Psoas muscle (tissue), 8 donors: Measurements from ENCODE around the gene THG1L. TPM values are rescaled to one million over a fixed set of nuclear protein-coding genes. Genes with fewer than 3 reads are reported as not detected.
"Not testable (repeated sequence)": the region's sequence is repeated elsewhere in the genome, so short reads cannot be mapped to it uniquely, and the experiment has no call there.

Experiments
- ATAC-seq, 4 donors: fragments of 200-7000 bp; cut with Tn5 transposase; one replicate each; pipeline ENCODE4 v1.9.1; 2020; ENCODE audit warnings: moderate library complexity in 3 of 4, mild to moderate bottlenecking in 2 of 4
- DNase-seq, 2 donors: peaks; one replicate each; pipeline ENCODE4 v3.0.0-alpha.2; 2020
- H3K27ac ChIP-seq: fragments of 200-600 bp; one replicate; pipeline ENCODE4 v1.8.0; 2022
- H3K27me3 ChIP-seq, 3 donors: fragments of 200-600 bp in 1 of 3; one replicate each; pipeline versions ENCODE4 v1.6.1 to v1.8.0; 2013 to 2022; ENCODE audit warnings: low read length in 2 of 3, mild to moderate bottlenecking in 2 of 3, moderate library complexity in 1 of 3; ENCODE audit not compliant: insufficient read depth in 3 of 3
- H3K36me3 ChIP-seq, 2 donors: fragments of 200-600 bp in 1 of 2; one replicate each; pipeline versions ENCODE4 v1.6.1 to v1.8.0; 2013 to 2022; ENCODE audit warnings: low read depth in 1 of 2, mild to moderate bottlenecking in 1 of 2, moderate library complexity in 1 of 2; ENCODE audit not compliant: insufficient read depth in 1 of 2
- H3K4me1 ChIP-seq: fragments of 200-600 bp; one replicate; pipeline ENCODE4 v1.8.0; 2022
- H3K4me3 ChIP-seq: fragments of 200-600 bp; one replicate; pipeline ENCODE4 v1.8.0; 2022; ENCODE audit warnings: mild to moderate bottlenecking
- H3K9me3 ChIP-seq: fragments of 200-600 bp; one replicate; pipeline ENCODE4 v1.8.0; 2022
- CTCF ChIP-seq: fragments of 200-600 bp; IDR thresholded peaks from one replicate; pipeline ENCODE4 v1.8.0; 2022; ENCODE audit warnings: antibody characterized with exemption
- WGBS, 3 donors: extraction: QIAGEN DNeasy Blood & Tissue Kit; methylation state at CpG; one replicate each; pipeline versions ENCODE4 v1.1.6 to v1.1.7; 2013; 5-methylcytosine and 5-hydroxymethylcytosine counted together
- intact Hi-C, 2 donors: fragments of 100-400 bp; cut with DNase I; formaldehyde crosslinking; loops; one replicate each; pipeline versions ENCODE4 v1.11.0 to v1.14.2; 2022
- polyA plus RNA-seq, 3 donors: library from polyadenylated mRNA; stranded (reverse); fragments of 200-250 nt; gene quantifications; one replicate each; pipeline ENCODE4 v1.2.3, GENCODE V29; 2013
- total RNA-seq, 4 donors: library from RNA; stranded (reverse); fragmentation: NEBNext Ultra II Directional in 2 of 4; extraction: Animal tissue kit (Norgen Biotek cat#: 25700) in 2 of 4; gene quantifications; one replicate each; pipeline versions ENCODE4 v1.2.1 to v1.2.4, GENCODE V29; 2021 to 2023
- donor health status: healthy with polysubstance abuse.
- donor health status: DM: no; HTN: no; CAD: no; lungs with moderate emphysema.
- donor health status: Bipolar disorder and iron deficiency.
- donor health status: healthy.
- donor health status: DM: yes; HTN: yes; CAD: no.
- donor health status: DM: no; HTN: no; CAD: no.
- donor health status: DM: no; HTN: no; CAD: no.
- donor health status: DM: yes; HTN: yes; CAD: no.

The THG1L gene
- total and polyA plus RNA-seq, 7 donors = 3.0 to 6.7 (median 5.7) TPM

GRCh38 chr5:157727858-157728257 is 3.4 kb upstream of the THG1L start:
- H3K27ac ChIP-seq, intact Hi-C loops, DNase-seq, H3K4me1 ChIP-seq, ATAC-seq, H3K9me3 ChIP-seq, H3K36me3 ChIP-seq, H3K4me3 ChIP-seq, H3K27me3 ChIP-seq: not testable (repeated sequence)
- WGBS, 3 donors = 98 to 100% (median 100%) methylated on average over 1 of the region's 1 CpG

- H3K4me3 ChIP-seq = no peak overlapping the region
- peaks cover 3% of the 10 kb centered on the region for H3K4me1 ChIP-seq
- no peak for DNase-seq
- TF ChIP-seq CTCF = no peak
- ATAC-seq = no peak
- H3K27me3 ChIP-seq = no peaks in the 10 kb centered on the region
- intact Hi-C loops = no loop called here
- peaks cover 0 to 21% of the 10 kb centered on the region in 2 donors for H3K36me3 ChIP-seq
- no peaks in the 10 kb centered on the region for H3K9me3 ChIP-seq
- H3K27ac ChIP-seq = no peak overlapping the region
Measured at GRCh38 chr5:157729858-157730257, 1.4 kb upstream of the THG1L start.

- Histone ChIP-seq H3K4me3 (peak overlapping the region; percentile 78), H3K9me3 (no peaks in the 10 kb centered on the region), H3K4me1 (peaks cover 3% of the 10 kb centered on the region), H3K36me3 (peaks cover 0 to 31% of the 10 kb centered on the region in 2 donors), H3K27ac (peak overlapping the region; percentile 90), H3K27me3 (no peaks in the 10 kb centered on the region)
- DNase-seq = no peak
- no peak for ATAC-seq
- intact Hi-C loops = no loop called here
- TF ChIP-seq CTCF = no peak
- WGBS, 3 donors = 20 to 21% (median 20%) methylated on average over 5 of the region's 5 CpGs
Measured at GRCh38 chr5:157730900-157731271, 334 bp upstream of the THG1L start.

- no peak for DNase-seq
- intact Hi-C loops = no loop called here
- Histone ChIP-seq H3K36me3 (peaks cover 0 to 42% of the 10 kb centered on the region in 2 donors), H3K27me3 (no peaks in the 10 kb centered on the region), H3K9me3 (no peaks in the 10 kb centered on the region), H3K4me3 (peak overlapping the region; percentile 78), H3K27ac (no peak overlapping the region), H3K4me1 (peaks cover 3% of the 10 kb centered on the region)
- WGBS, 3 donors = 91 to 93% (median 92%) methylated on average over 5 of the region's 5 CpGs
- TF ChIP-seq CTCF = no peak
- ATAC-seq = no peak
Measured at GRCh38 chr5:157732130-157732514, 902 bp downstream of the THG1L start.

- intact Hi-C loops = no loop called here
- WGBS, 3 donors = 92 to 93% (median 93%) methylated on average over 8 of the region's 8 CpGs
Measured at GRCh38 chr5:157732596-157733262, 1.5 kb downstream of the THG1L start.

More at GRCh38 chr5:157732596-157733262, 1.5 kb downstream of the THG1L start:
- no peak for ATAC-seq
- H3K4me1 ChIP-seq = peaks cover 3% of the 10 kb centered on the region
- no peaks in the 10 kb centered on the region for H3K9me3 ChIP-seq
- no peak overlapping the region for H3K4me3 ChIP-seq
- no peak overlapping the region for H3K27ac ChIP-seq
- TF ChIP-seq CTCF = no peak
- no peak for DNase-seq
- H3K36me3 ChIP-seq = peaks cover 0 to 48% of the 10 kb centered on the region in 2 donors
- H3K27me3 ChIP-seq = no peaks in the 10 kb centered on the region
